Thoracic aorta (tissue), 2 donors: ENCODE measurements around the gene KCTD5. TPM values are rescaled to one million over a fixed set of nuclear protein-coding genes. Genes with fewer than 3 reads are reported as not detected.

Experiments
- ATAC-seq: fragments of 150-250 bp; one replicate; pipeline ENCODE4 v1.8.0; 2017; ENCODE audit warnings: low read depth; ENCODE audit not compliant: insufficient number of reproducible peaks, low FRiP score
- DNase-seq: peaks from one replicate; pipeline ENCODE4 v3.0.0-alpha.2; 2020; ENCODE audit warnings: low spot score
- H3K27ac ChIP-seq, 2 donors: fragments of 200-600 bp; sonication (generic); 1 replicate in 1 of 2; 2 replicates in 1 of 2; pipeline ENCODE4 v1.5.1; 2016; ENCODE audit warnings: mild to moderate bottlenecking in 2 of 2, moderate library complexity in 2 of 2
- H3K27me3 ChIP-seq: fragments of 200-600 bp; sonication (generic); replicated peaks from 2 replicates; pipeline ENCODE4 v1.6.0; 2016; ENCODE audit warnings: mild to moderate bottlenecking; ENCODE audit not compliant: insufficient read depth
- H3K36me3 ChIP-seq: fragments of 200-600 bp; sonication (generic); one replicate; pipeline ENCODE4 v1.5.1; 2016
- H3K4me1 ChIP-seq, 2 donors: fragments of 200-600 bp; sonication (generic); 1 replicate in 1 of 2; 2 replicates in 1 of 2; pipeline versions ENCODE4 v1.5.1 to v1.6.0; 2016; ENCODE audit warnings: low read depth in 2 of 2, mild to moderate bottlenecking in 1 of 2; ENCODE audit not compliant: control insufficient read depth in 1 of 2
- H3K4me3 ChIP-seq: fragments of 200-600 bp; sonication (generic); 2 replicates; pipeline ENCODE4 v1.5.1; 2016; ENCODE audit warnings: mild to moderate bottlenecking
- H3K9me3 ChIP-seq: fragments of 200-600 bp; sonication (generic); 2 replicates; pipeline ENCODE4 v1.5.1; 2016
- CTCF ChIP-seq: fragments of 200-600 bp; sonication (generic); IDR thresholded peaks from one replicate; pipeline ENCODE4 v1.5.1; 2019; ENCODE audit warnings: antibody characterized with exemption
- total RNA-seq, 2 donors: library from RNA; depleted of rRNA; stranded (reverse); fragments of >200 nt; gene quantifications; one replicate each; pipeline versions ENCODE4 v1.1.0 to v1.2.3, GENCODE V29; 2016

KCTD5 gene
- total RNA-seq, 2 donors from 2014 or later = 13.8 to 19.2 TPM

GRCh38 chr16:2724816-2725348 is 42.6 kb downstream of the KCTD5 start:
- DNase-seq (no peak), ATAC-seq (no peak)
- Histone ChIP-seq H3K36me3 (no peaks in the 10 kb centered on the region), H3K4me3 (no peak overlapping the region), H3K9me3 (no peaks in the 10 kb centered on the region), H3K4me1 (peaks cover 0 to 5% of the 10 kb centered on the region in 2 donors), H3K27me3 (no peaks in the 10 kb centered on the region), H3K27ac (no peak overlapping the region)
- TF ChIP-seq CTCF = no peak

- no peak for ATAC-seq
- H3K9me3 ChIP-seq = no peaks in the 10 kb centered on the region
- H3K27me3 ChIP-seq = no peaks in the 10 kb centered on the region
- no peaks in the 10 kb centered on the region for H3K4me1 ChIP-seq
- DNase-seq = no peak
- no peak for TF ChIP-seq CTCF
- H3K4me3 ChIP-seq = no peak overlapping the region
- no peaks in the 10 kb centered on the region for H3K36me3 ChIP-seq
- no peak overlapping the region for H3K27ac ChIP-seq
Observed at GRCh38 chr16:2726923-2727322, 44.6 kb downstream of the KCTD5 start.

- no peaks in the 10 kb centered on the region for H3K27me3 ChIP-seq
- DNase-seq (no peak), ATAC-seq (no peak)
- no peaks in the 10 kb centered on the region for H3K4me1 ChIP-seq
- no peak overlapping the region for H3K4me3 ChIP-seq
- no peak for TF ChIP-seq CTCF
- H3K36me3 ChIP-seq = no peaks in the 10 kb centered on the region
- H3K27ac ChIP-seq = no peak overlapping the region
- H3K9me3 ChIP-seq = no peaks in the 10 kb centered on the region
Observed at GRCh38 chr16:2728034-2728433, 45.7 kb downstream of the KCTD5 start.

- Histone ChIP-seq H3K9me3 (no peaks in the 10 kb centered on the region), H3K4me1 (no peaks in the 10 kb centered on the region), H3K27me3 (no peaks in the 10 kb centered on the region), H3K4me3 (no peak overlapping the region), H3K36me3 (no peaks in the 10 kb centered on the region), H3K27ac (no peak overlapping the region)
- ATAC-seq (no peak), DNase-seq (no peak)
- no peak for TF ChIP-seq CTCF
Observed at GRCh38 chr16:2734844-2735515, 52.7 kb downstream of the KCTD5 start.

GRCh38 chr16:2736476-2737237 is 54.3 kb downstream of the KCTD5 start:
- Histone ChIP-seq H3K4me1 (no peaks in the 10 kb centered on the region), H3K9me3 (no peaks in the 10 kb centered on the region), H3K36me3 (no peaks in the 10 kb centered on the region), H3K27ac (no peak overlapping the region), H3K4me3 (no peak overlapping the region), H3K27me3 (no peaks in the 10 kb centered on the region)
- DNase-seq (no peak), ATAC-seq (no peak)
- TF ChIP-seq CTCF = no peak
